ENCODE results near the gene CCDC92B. TPM values are rescaled to one million over a fixed set of nuclear protein-coding genes. Genes with fewer than 3 reads are reported as not detected.

Gene CCDC92B
- total and polyA plus RNA-seq, 10 of the 15 experiments (the other 5 are each of a cell fraction or from before 2014, with no cell fraction given): not detected

GRCh38 chr17:2711608-2712299 lies 37.7 kb downstream of the CCDC92B start, which contains the start of gene CLUH (continued):
- TF ChIP-seq E2F4 (IDR thresholded peaks at IDR 0.05; ENCODE audit: low read depth, low read length) (0 out of 2 replicates have a peak, but pooled peaks have one; percentile 55), CBX3 (IDR thresholded peaks at IDR 0.05; ENCODE audit: borderline replicate concordance, low read depth) (no peak), ZNF217 (IDR thresholded peaks at IDR 0.05) (no peak), SMAD5 (IDR thresholded peaks at IDR 0.05; ENCODE audit: low read depth) (0 out of 2 replicates have a peak, but pooled peaks have one; percentile 25), ZNF384 (IDR thresholded peaks at IDR 0.05; ENCODE audit: borderline replicate concordance, low read depth, low read length) (no peak), MLLT1 (IDR thresholded peaks at IDR 0.05) (no peak), NR2C1 (IDR thresholded peaks at IDR 0.05) (peak; percentile 98), SREBF2 (IDR thresholded peaks at IDR 0.05; ENCODE audit: low read length) (no peak), RELA (IDR thresholded peaks at IDR 0.05; ENCODE audit: borderline replicate concordance, partially characterized antibody) (peak; percentile 81), ESRRA (IDR thresholded peaks at IDR 0.05; ENCODE audit: low read length) (no peak; the same call in none of the 2 replicates), CREM (IDR thresholded peaks at IDR 0.05; ENCODE audit: low read depth) (peak; percentile 70), ZZZ3 (IDR thresholded peaks at IDR 0.05; ENCODE audit: control insufficient read depth, insufficient read length, low read depth) (no peak), IKZF2 (IDR thresholded peaks at IDR 0.05) (no peak; a peak in 1 of 4 replicates), CEBPZ (IDR thresholded peaks at IDR 0.05; ENCODE audit: low read depth, low read length) (no peak), JUNB (IDR thresholded peaks at IDR 0.05) (no peak), WRNIP1 (IDR thresholded peaks at IDR 0.05; ENCODE audit: borderline replicate concordance, low read depth, low read length) (no peak), CBFB (IDR thresholded peaks at IDR 0.05; ENCODE audit: low read depth) (peak; percentile 74; the same call in 1 of the 2 replicates), LARP7 (IDR thresholded peaks at IDR 0.05) (peak; percentile 46), SIX5 (IDR thresholded peaks at IDR 0.05; ENCODE audit: low read depth, low read length, severe bottlenecking) (peak; percentile 53), POLR2AphosphoS5 (IDR thresholded peaks at IDR 0.05; ENCODE audit: low read length) (peak; percentile 70; the same call in 1 of the 2 replicates), SMARCA5 (IDR thresholded peaks at IDR 0.05) (peak; percentile 74; the same call in 1 of the 2 replicates), ZSCAN29 (IDR thresholded peaks at IDR 0.05) (no peak)
- TF ChIP-seq, protein P1, sequence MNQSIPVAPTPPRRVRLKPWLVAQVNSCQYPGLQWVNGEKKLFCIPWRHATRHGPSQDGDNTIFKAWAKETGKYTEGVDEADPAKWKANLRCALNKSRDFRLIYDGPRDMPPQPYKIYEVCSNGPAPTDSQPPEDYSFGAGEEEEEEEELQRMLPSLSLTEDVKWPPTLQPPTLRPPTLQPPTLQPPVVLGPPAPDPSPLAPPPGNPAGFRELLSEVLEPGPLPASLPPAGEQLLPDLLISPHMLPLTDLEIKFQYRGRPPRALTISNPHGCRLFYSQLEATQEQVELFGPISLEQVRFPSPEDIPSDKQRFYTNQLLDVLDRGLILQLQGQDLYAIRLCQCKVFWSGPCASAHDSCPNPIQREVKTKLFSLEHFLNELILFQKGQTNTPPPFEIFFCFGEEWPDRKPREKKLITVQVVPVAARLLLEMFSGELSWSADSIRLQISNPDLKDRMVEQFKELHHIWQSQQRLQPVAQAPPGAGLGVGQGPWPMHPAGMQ (IDR thresholded peaks at IDR 0.05; ENCODE audit: borderline replicate concordance): no peak

All from GM12878 (cell line).